Uterus (tissue), 4 donors: ENCODE measurements around the gene ATP1A2. TPM values are rescaled to one million over a fixed set of nuclear protein-coding genes. Genes with fewer than 3 reads are reported as not detected.

Experiments used
- DNase-seq, 2 donors: peaks; one replicate each; pipeline ENCODE4 v3.0.0-alpha.2; 2019 to 2020
- H3K27ac ChIP-seq, 2 donors: fragments of 200-600 bp; sonication (generic); 1 replicate in 1 of 2; 2 replicates in 1 of 2; pipeline ENCODE4 v1.5.1; 2016 to 2018
- H3K27me3 ChIP-seq, 2 donors: fragments of 200-600 bp; sonication (generic); one replicate each; pipeline ENCODE4 v1.5.1; 2018 to 2019; ENCODE audit warnings: control low read depth in 1 of 2
- H3K36me3 ChIP-seq, 2 donors: fragments of 200-600 bp; sonication (generic); one replicate each; pipeline ENCODE4 v1.5.1; 2019; ENCODE audit warnings: control low read depth in 1 of 2
- H3K4me1 ChIP-seq, 2 donors: fragments of 200-600 bp; sonication (generic); one replicate each; pipeline ENCODE4 v1.5.1; 2018 to 2019; ENCODE audit warnings: control low read depth in 1 of 2
- H3K4me3 ChIP-seq, 2 donors: fragments of 200-600 bp; sonication (generic); 1 replicate in 1 of 2; 2 replicates in 1 of 2; pipeline ENCODE4 v1.5.1; 2018 to 2019; ENCODE audit warnings: mild to moderate bottlenecking in 1 of 2
- H3K9me3 ChIP-seq, 2 donors: fragments of 200-600 bp; sonication (generic); one replicate each; pipeline ENCODE4 v1.5.1; 2019; ENCODE audit warnings: control low read depth in 1 of 2
- CTCF ChIP-seq, 4 experiments: fragments of 200-600 bp in 2 of 4; fragments of 450-650 bp in 2 of 4; sonication (generic) in 2 of 4; IDR thresholded peaks; one replicate each; pipeline ENCODE4 v1.5.1; 2016 to 2019; ENCODE audit warnings: antibody characterized with exemption in 4 of 4, mild to moderate bottlenecking in 2 of 4, moderate library complexity in 1 of 4
- POLR2A ChIP-seq, 2 donors: fragments of 450-650 bp; IDR thresholded peaks; one replicate each; pipeline ENCODE4 v1.6.1; 2016; ENCODE audit warnings: antibody characterized with exemption in 2 of 2, mild to moderate bottlenecking in 1 of 2, moderate library complexity in 1 of 2
- intact Hi-C: fragments of 100-400 bp; cut with DNase I; formaldehyde crosslinking; loops from one replicate; pipeline ENCODE4 v1.15.1; 2023; ENCODE audit warnings: low total_unique reads
- total RNA-seq, 4 donors: library from RNA; depleted of rRNA in 3 of 4; stranded (reverse); fragments of >200 nt in 3 of 4; gene quantifications; one replicate each; pipeline versions ENCODE4 v1.1.0 to v1.2.4, GENCODE V29; 2014 to 2023
- donor health status: DM: yes; HTN: yes; CAD: no.

Gene ATP1A2
- total RNA-seq, 4 donors from 2014 or later, result 1.2 to 36.8 (median 13.4) TPM

GRCh38 chr1:160156361-160156760, 40.8 kb downstream of the ATP1A2 start:
- H3K4me1 ChIP-seq, result no peaks in the 10 kb centered on the region
- no peak for DNase-seq
- H3K27ac ChIP-seq, result no peak overlapping the region
- no peaks in the 10 kb centered on the region for H3K9me3 ChIP-seq
- no peaks in the 10 kb centered on the region for H3K36me3 ChIP-seq
- TF ChIP-seq POLR2A (IDR thresholded peaks at IDR 0.05) (no peak), CTCF (IDR thresholded peaks at IDR 0.05) (no peak)
- intact Hi-C loops, result no loop called here
- H3K27me3 ChIP-seq, result no peaks in the 10 kb centered on the region
- no peak overlapping the region for H3K4me3 ChIP-seq

- Histone ChIP-seq H3K27me3 (no peaks in the 10 kb centered on the region), H3K4me3 (no peak overlapping the region)
- intact Hi-C loops, result no loop called here
These were observed 41.6 kb downstream of the ATP1A2 start for GRCh38 chr1:160157174-160157573.

GRCh38 chr1:160158031-160158430, 42.5 kb downstream of the ATP1A2 start:
- H3K27me3 ChIP-seq, result no peaks in the 10 kb centered on the region
- TF ChIP-seq CTCF (IDR thresholded peaks at IDR 0.05), result no peak
- no peak for TF ChIP-seq POLR2A (IDR thresholded peaks at IDR 0.05)
- no peaks in the 10 kb centered on the region for H3K36me3 ChIP-seq
- no peaks in the 10 kb centered on the region for H3K9me3 ChIP-seq
- H3K4me3 ChIP-seq, result no peak overlapping the region
- no peak for DNase-seq
- H3K27ac ChIP-seq, result no peak overlapping the region
- intact Hi-C loops, result no loop called here
- H3K4me1 ChIP-seq, result no peaks in the 10 kb centered on the region

More at GRCh38 chr1:160157174-160157573, 41.6 kb downstream of the ATP1A2 start:
- no peaks in the 10 kb centered on the region for H3K36me3 ChIP-seq
- no peaks in the 10 kb centered on the region for H3K4me1 ChIP-seq
- DNase-seq, result no peak
- no peaks in the 10 kb centered on the region for H3K9me3 ChIP-seq
- no peak overlapping the region for H3K27ac ChIP-seq
- TF ChIP-seq CTCF (IDR thresholded peaks at IDR 0.05) (no peak), POLR2A (IDR thresholded peaks at IDR 0.05) (no peak)

GRCh38 chr1:160158534-160158933, 43.0 kb downstream of the ATP1A2 start:
- intact Hi-C loops, result no loop called here
- Histone ChIP-seq H3K4me1 (no peaks in the 10 kb centered on the region), H3K9me3 (no peaks in the 10 kb centered on the region), H3K36me3 (no peaks in the 10 kb centered on the region), H3K4me3 (no peak overlapping the region), H3K27ac (no peak overlapping the region), H3K27me3 (no peaks in the 10 kb centered on the region)
- no peak for DNase-seq
- TF ChIP-seq POLR2A (IDR thresholded peaks at IDR 0.05), result no peak
- no peak for TF ChIP-seq CTCF (IDR thresholded peaks at IDR 0.05)

GRCh38 chr1:160159846-160160245, 44.3 kb downstream of the ATP1A2 start:
- H3K27me3 ChIP-seq, result no peaks in the 10 kb centered on the region
- no peaks in the 10 kb centered on the region for H3K36me3 ChIP-seq
- H3K4me3 ChIP-seq, result no peak overlapping the region
- no peaks in the 10 kb centered on the region for H3K4me1 ChIP-seq
- no peak overlapping the region for H3K27ac ChIP-seq
- TF ChIP-seq POLR2A (IDR thresholded peaks at IDR 0.05) (no peak), CTCF (IDR thresholded peaks at IDR 0.05) (no peak)
- intact Hi-C loops, result no loop called here
- DNase-seq, result no peak
- no peaks in the 10 kb centered on the region for H3K9me3 ChIP-seq
